ENCODE data around the gene L3MBTL4.

- TF ChIP-seq CTCF (conservative IDR thresholded peaks at IDR 0.05; ENCODE audit: low read length), result no peak
- TF ChIP-seq EZH2phosphoT487 (IDR thresholded peaks at IDR 0.05; ENCODE audit: borderline replicate concordance, low read depth, low read length), result no peak
These were observed 392.7 kb downstream of the L3MBTL4 start for GRCh38 chr18:6022074-6022444.
